Ascending aorta (tissue), 2 donors: ENCODE measurements around the gene OOSP1. TPM values are rescaled to one million over a fixed set of nuclear protein-coding genes. Genes with fewer than 3 reads are reported as not detected.

Experiments
- DNase-seq, 2 donors: peaks; one replicate each; pipeline ENCODE4 v3.0.0-alpha.2; 2019; ENCODE audit warnings: low spot score in 2 of 2
- H3K27ac ChIP-seq, 2 donors: fragments of 200-600 bp; sonication (generic); one replicate each; pipeline ENCODE4 v1.5.1; 2016 to 2017; ENCODE audit warnings: mild to moderate bottlenecking in 1 of 2
- H3K27me3 ChIP-seq: fragments of 200-600 bp; sonication (generic); one replicate; pipeline ENCODE4 v1.5.1; 2017
- H3K36me3 ChIP-seq, 2 donors: fragments of 200-600 bp; sonication (generic); one replicate each; pipeline ENCODE4 v1.5.1; 2016
- H3K4me1 ChIP-seq, 2 donors: fragments of 200-600 bp; sonication (generic); one replicate each; pipeline ENCODE4 v1.5.1; 2016 to 2017; ENCODE audit warnings: mild to moderate bottlenecking in 1 of 2
- H3K4me3 ChIP-seq, 2 donors: fragments of 200-600 bp; sonication (generic); one replicate each; pipeline ENCODE4 v1.5.1; 2016 to 2017; ENCODE audit warnings: mild to moderate bottlenecking in 1 of 2
- H3K9me3 ChIP-seq, 2 donors: fragments of 200-600 bp; sonication (generic); one replicate each; pipeline ENCODE4 v1.5.1; 2016
- CTCF ChIP-seq, 3 experiments: fragments of 200-600 bp in 2 of 3; fragments of 450-650 bp in 1 of 3; sonication (generic) in 2 of 3; IDR thresholded peaks; one replicate each; pipeline ENCODE4 v1.5.1; 2016 to 2019; ENCODE audit warnings: antibody characterized with exemption in 3 of 3, mild to moderate bottlenecking in 1 of 3, moderate library complexity in 1 of 3
- intact Hi-C: fragments of 100-400 bp; cut with DNase I; formaldehyde crosslinking; loops from one replicate; pipeline ENCODE4 v1.15.1; 2023
- total RNA-seq: library from RNA; depleted of rRNA; stranded (reverse); fragments of >200 nt; gene quantifications from one replicate; pipeline ENCODE4 v1.1.0, GENCODE V29; 2016

The OOSP1 gene
- total RNA-seq, 1 donor from 2014 or later, result not detected

GRCh38 chr11:59931688-59932087 lies 6.5 kb upstream of the OOSP1 start:
- Histone ChIP-seq H3K27ac (no peak overlapping the region), H3K27me3 (no peaks in the 10 kb centered on the region), H3K9me3 (no peaks in the 10 kb centered on the region), H3K36me3 (no peaks in the 10 kb centered on the region), H3K4me1 (no peaks in the 10 kb centered on the region), H3K4me3 (no peak overlapping the region)
- TF ChIP-seq CTCF (IDR thresholded peaks at IDR 0.05), result no peak
- intact Hi-C loops, result no loop called here
- DNase-seq, result no peak

GRCh38 chr11:59938718-59939117 lies 486 bp downstream of the OOSP1 start:
- H3K4me1 ChIP-seq, result no peaks in the 10 kb centered on the region
- no peak overlapping the region for H3K4me3 ChIP-seq
- TF ChIP-seq CTCF (IDR thresholded peaks at IDR 0.05), result no peak
- intact Hi-C loops, result no loop called here
- no peaks in the 10 kb centered on the region for H3K27me3 ChIP-seq
- H3K36me3 ChIP-seq, result no peaks in the 10 kb centered on the region
- H3K9me3 ChIP-seq, result no peaks in the 10 kb centered on the region
- no peak overlapping the region for H3K27ac ChIP-seq
- no peak for DNase-seq

GRCh38 chr11:59939482-59939881 lies 1.2 kb downstream of the OOSP1 start:
- no peak for DNase-seq
- Histone ChIP-seq H3K27ac (no peak overlapping the region), H3K9me3 (no peaks in the 10 kb centered on the region), H3K27me3 (no peaks in the 10 kb centered on the region), H3K4me1 (no peaks in the 10 kb centered on the region), H3K4me3 (no peak overlapping the region), H3K36me3 (no peaks in the 10 kb centered on the region)
- intact Hi-C loops, result no loop called here
- TF ChIP-seq CTCF (IDR thresholded peaks at IDR 0.05), result no peak

- Histone ChIP-seq H3K4me3 (no peak overlapping the region), H3K27me3 (no peaks in the 10 kb centered on the region), H3K9me3 (no peaks in the 10 kb centered on the region), H3K27ac (no peak overlapping the region), H3K4me1 (no peaks in the 10 kb centered on the region), H3K36me3 (no peaks in the 10 kb centered on the region)
- intact Hi-C loops, result no loop called here
- DNase-seq, result no peak
- TF ChIP-seq CTCF (IDR thresholded peaks at IDR 0.05), result no peak
These were observed 2.9 kb downstream of the OOSP1 start for GRCh38 chr11:59941091-59941490.

GRCh38 chr11:59943997-59944714 lies 5.9 kb downstream of the OOSP1 start:
- Histone ChIP-seq H3K4me3 (no peak overlapping the region), H3K9me3 (no peaks in the 10 kb centered on the region), H3K27ac (no peak overlapping the region), H3K4me1 (no peaks in the 10 kb centered on the region), H3K36me3 (no peaks in the 10 kb centered on the region), H3K27me3 (no peaks in the 10 kb centered on the region)
- no peak for DNase-seq
- TF ChIP-seq CTCF (IDR thresholded peaks at IDR 0.05), result no peak
- intact Hi-C loops, result no loop called here

- no peak for DNase-seq
- Histone ChIP-seq H3K27ac (no peak overlapping the region), H3K36me3 (no peaks in the 10 kb centered on the region), H3K4me3 (no peak overlapping the region), H3K4me1 (no peaks in the 10 kb centered on the region), H3K27me3 (no peaks in the 10 kb centered on the region), H3K9me3 (no peaks in the 10 kb centered on the region)
- intact Hi-C loops, result no loop called here
- no peak for TF ChIP-seq CTCF (IDR thresholded peaks at IDR 0.05)
These were observed 6.5 kb downstream of the OOSP1 start for GRCh38 chr11:59944720-59945119.
